Measurements from ENCODE around the gene ABHD8. TPM values are rescaled to one million over a fixed set of nuclear protein-coding genes. Genes with fewer than 3 reads are reported as not detected.

ABHD8 gene
- total and polyA plus RNA-seq, 2 of the 13 experiments (the other 11 are each of a cell fraction or from before 2014, with no cell fraction given), result 6.3 to 7.2 TPM

DNA sequence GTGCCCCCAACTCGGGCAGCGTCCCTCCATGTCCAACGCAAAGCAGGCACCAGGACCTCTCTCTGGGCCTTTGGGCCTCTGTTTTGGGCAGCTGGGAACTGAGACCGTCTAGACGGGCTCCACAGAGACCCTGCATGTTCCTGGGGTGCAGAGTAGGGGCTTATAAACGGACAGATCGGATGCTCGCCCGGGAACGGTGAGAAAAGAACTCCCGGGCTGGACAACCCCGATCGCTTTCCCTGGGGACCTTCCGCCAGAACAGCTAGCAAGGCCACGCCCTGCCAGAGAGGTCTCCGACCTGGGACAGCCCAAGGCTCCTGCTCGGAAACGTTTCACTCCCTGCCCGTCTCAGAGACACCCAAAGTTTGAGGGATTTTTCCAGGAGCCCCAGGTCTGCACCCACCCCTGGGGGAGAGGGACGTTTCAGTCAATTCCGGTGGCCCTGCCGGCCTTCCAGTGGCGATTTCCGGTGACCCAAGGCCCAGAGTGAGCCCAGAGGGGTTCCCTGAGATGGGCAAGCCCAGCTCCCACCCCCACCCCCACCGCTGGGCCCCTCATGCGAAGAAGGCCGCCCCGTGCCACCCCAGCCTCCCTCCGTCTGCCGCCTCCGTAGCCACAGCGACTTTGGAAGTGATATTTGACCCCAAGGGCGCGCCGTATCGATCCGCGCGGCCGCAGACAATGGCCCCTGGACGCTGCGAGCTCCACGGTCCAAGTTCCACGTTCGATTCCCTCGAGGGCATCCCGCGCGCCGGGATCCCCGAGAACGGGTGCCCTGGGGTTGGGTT, 59.2 kb downstream of the ABHD8 start (continued):
- TF ChIP-seq SAFB2 (CRISPR knock-in tag; IDR thresholded peaks at IDR 0.05; ENCODE audit: borderline replicate concordance, low read depth) (no peak), CBFB (CRISPR knock-in tag; IDR thresholded peaks at IDR 0.05) (peak; percentile 87), MED1 (CRISPR knock-in tag; IDR thresholded peaks at IDR 0.05) (peak; percentile 76), MAZ (IDR thresholded peaks at IDR 0.05; ENCODE audit: borderline replicate concordance, low read depth, low read length) (no peak; the same call in 1 of the 2 replicates), MAZ (CRISPR knock-in tag; IDR thresholded peaks at IDR 0.05; ENCODE audit: low read depth) (0 out of 2 replicates have a peak, but pooled peaks have one; percentile 20), ZEB1 (IDR thresholded peaks at IDR 0.05; ENCODE audit: insufficient replicate concordance, low read depth) (peak; percentile 65), PPARG (CRISPR knock-in tag; conservative IDR thresholded peaks at IDR 0.05) (peak; percentile 58; the same call in 1 of the 2 replicates), PRMT3 (CRISPR knock-in tag; IDR thresholded peaks at IDR 0.05; ENCODE audit: borderline replicate concordance, low read depth) (no peak), SATB2 (CRISPR knock-in tag; IDR thresholded peaks at IDR 0.05) (no peak), HHEX (CRISPR knock-in tag; IDR thresholded peaks at IDR 0.05) (0 out of 2 replicates have a peak, but pooled peaks have one; percentile 17), TBX3 (IDR thresholded peaks at IDR 0.05; ENCODE audit: borderline replicate concordance) (no peak), NR1H2 (CRISPR knock-in tag; IDR thresholded peaks at IDR 0.05; ENCODE audit: borderline replicate concordance, low read depth) (0 out of 2 replicates have a peak, but pooled peaks have one; percentile 15), ZSCAN20 (CRISPR knock-in tag; IDR thresholded peaks at IDR 0.05; ENCODE audit: borderline replicate concordance) (no peak), ATAD3A (CRISPR knock-in tag; IDR thresholded peaks at IDR 0.05) (no peak), ZC3H13 (CRISPR knock-in tag; IDR thresholded peaks at IDR 0.05) (0 out of 2 replicates have a peak, but pooled peaks have one; percentile 55), RELA (CRISPR knock-in tag; IDR thresholded peaks at IDR 0.05) (no peak), CHD2 (IDR thresholded peaks at IDR 0.05; ENCODE audit: low read depth, low read length) (no peak; the same call in 1 of the 2 replicates), JUN (CRISPR knock-in tag; IDR thresholded peaks at IDR 0.05) (no peak)
- TF ChIP-seq, protein P1, sequence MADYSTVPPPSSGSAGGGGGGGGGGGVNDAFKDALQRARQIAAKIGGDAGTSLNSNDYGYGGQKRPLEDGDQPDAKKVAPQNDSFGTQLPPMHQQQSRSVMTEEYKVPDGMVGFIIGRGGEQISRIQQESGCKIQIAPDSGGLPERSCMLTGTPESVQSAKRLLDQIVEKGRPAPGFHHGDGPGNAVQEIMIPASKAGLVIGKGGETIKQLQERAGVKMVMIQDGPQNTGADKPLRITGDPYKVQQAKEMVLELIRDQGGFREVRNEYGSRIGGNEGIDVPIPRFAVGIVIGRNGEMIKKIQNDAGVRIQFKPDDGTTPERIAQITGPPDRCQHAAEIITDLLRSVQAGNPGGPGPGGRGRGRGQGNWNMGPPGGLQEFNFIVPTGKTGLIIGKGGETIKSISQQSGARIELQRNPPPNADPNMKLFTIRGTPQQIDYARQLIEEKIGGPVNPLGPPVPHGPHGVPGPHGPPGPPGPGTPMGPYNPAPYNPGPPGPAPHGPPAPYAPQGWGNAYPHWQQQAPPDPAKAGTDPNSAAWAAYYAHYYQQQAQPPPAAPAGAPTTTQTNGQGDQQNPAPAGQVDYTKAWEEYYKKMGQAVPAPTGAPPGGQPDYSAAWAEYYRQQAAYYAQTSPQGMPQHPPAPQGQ (CRISPR knock-in tag; IDR thresholded peaks at IDR 0.05; ENCODE audit: borderline replicate concordance), result no peak
- TF ChIP-seq, protein P2, sequence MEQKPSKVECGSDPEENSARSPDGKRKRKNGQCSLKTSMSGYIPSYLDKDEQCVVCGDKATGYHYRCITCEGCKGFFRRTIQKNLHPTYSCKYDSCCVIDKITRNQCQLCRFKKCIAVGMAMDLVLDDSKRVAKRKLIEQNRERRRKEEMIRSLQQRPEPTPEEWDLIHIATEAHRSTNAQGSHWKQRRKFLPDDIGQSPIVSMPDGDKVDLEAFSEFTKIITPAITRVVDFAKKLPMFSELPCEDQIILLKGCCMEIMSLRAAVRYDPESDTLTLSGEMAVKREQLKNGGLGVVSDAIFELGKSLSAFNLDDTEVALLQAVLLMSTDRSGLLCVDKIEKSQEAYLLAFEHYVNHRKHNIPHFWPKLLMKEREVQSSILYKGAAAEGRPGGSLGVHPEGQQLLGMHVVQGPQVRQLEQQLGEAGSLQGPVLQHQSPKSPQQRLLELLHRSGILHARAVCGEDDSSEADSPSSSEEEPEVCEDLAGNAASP (CRISPR knock-in tag; IDR thresholded peaks at IDR 0.05; ENCODE audit: borderline replicate concordance), result peak; percentile 84
- TF ChIP-seq, protein P3, sequence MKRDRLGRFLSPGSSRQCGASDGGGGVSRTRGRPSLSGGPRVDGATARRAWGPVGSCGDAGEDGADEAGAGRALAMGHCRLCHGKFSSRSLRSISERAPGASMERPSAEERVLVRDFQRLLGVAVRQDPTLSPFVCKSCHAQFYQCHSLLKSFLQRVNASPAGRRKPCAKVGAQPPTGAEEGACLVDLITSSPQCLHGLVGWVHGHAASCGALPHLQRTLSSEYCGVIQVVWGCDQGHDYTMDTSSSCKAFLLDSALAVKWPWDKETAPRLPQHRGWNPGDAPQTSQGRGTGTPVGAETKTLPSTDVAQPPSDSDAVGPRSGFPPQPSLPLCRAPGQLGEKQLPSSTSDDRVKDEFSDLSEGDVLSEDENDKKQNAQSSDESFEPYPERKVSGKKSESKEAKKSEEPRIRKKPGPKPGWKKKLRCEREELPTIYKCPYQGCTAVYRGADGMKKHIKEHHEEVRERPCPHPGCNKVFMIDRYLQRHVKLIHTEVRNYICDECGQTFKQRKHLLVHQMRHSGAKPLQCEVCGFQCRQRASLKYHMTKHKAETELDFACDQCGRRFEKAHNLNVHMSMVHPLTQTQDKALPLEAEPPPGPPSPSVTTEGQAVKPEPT (CRISPR knock-in tag; IDR thresholded peaks at IDR 0.05; ENCODE audit: low read depth), result no peak
- TF ChIP-seq, protein P4, sequence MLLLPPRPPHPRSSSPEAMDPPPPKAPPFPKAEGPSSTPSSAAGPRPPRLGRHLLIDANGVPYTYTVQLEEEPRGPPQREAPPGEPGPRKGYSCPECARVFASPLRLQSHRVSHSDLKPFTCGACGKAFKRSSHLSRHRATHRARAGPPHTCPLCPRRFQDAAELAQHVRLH (CRISPR knock-in tag; IDR thresholded peaks at IDR 0.05; ENCODE audit: borderline replicate concordance, low read depth), result no peak
